NCI-H2227 treated with DMSO at 0.1 percent for 48 hours (cell line): Measurements from ENCODE around the gene RIPOR3.
A peak's percentile ranks its signal among the peaks of the same experiment; 100 is the strongest.

Experiments used
- DNase-seq: peaks from one replicate; lab custom pipeline; 2025; lab: John Stamatoyannopoulos, UW

The RIPOR3 gene

GRCh38 chr20:50690650-50691572, at the start of gene RIPOR3:
Gene RIPOR3, minus strand, starts transcription at chr20:50691542. Its CDS starts 414 bp downstream, at chr20:50691128.
- no peak for DNase-seq

DNA sequence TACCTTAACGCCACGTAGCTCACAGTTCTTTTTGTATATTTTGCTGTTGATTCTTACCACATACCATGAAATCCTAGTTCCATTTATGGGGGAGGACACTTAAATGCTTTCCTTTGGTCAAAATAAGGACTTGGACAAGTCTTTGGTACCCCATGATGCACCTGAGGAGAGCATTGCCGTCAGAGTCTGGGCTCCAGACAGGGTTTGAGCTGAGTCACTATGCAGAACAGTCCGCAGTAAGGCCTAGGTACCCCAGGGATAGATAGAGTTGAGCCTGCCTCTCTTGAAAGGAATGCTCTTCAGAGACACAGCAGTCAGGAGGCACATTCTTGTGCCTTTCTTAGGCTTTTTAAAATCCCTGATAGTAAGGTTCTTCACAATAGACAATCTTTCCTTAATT, 46.0 kb upstream of the RIPOR3 start:
- DNase-seq = no peak

DNA sequence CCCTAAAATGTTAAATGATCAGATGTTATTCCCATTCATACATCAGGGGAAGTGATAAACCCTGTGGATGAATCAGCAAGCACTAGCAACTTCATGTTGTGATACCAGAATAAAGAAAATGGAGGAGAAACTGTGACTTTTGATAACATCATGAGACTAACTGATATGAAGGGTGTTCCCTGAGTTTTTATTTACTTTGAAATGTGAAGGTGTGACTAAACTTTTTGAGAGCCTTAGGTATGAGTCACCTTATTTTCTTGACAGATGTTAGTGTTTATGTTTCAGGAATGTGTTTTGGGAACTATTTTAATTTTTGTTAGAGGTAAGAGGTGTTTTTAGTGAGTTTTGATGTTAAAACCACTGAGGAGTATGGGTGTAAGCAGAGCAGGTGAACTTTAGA, 44.5 kb upstream of the RIPOR3 start:
- DNase-seq = no peak

DNA sequence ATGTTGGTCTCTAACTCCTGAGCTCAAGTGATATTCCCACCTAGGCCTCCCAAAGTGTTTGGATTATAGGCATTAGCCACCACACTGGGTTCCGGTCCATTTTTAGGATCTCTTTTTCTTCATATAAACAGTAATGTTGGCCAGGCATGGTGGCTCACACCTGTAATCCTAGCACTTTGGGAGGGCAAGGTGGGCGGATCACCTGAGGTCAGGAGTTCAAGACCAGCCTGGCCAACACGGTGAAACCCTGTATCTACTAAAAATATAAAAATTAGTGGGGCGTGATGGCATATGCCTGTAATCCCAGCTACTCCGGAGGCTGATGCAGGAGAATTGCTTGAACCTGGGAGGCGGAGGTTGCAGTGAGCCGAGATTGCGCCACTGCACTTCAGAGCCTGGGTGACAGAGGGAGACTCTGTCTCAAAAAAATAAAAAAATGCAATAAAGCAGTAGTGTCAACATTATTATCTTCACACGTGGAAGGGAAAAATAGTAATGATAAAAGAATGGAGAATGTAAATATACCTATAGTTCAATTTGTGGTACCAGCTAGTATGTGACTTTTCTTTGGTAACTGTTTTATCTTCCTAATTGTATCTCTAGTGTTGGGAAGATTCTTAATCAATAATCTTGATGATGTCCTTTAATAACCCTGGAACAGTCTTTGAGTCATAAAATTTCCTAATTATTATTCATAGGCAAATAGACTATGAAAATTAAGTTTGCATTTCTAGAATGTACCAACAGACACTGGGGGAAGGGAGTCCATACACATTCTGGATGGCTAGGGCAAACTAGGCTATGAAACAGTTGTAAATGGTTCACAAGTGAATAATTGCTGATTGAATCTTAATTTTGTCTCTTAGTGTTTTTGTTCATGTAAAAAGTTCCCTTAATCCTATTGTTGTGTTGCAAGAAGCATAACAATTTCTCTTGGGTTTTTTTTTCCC, 43.7 kb upstream of the RIPOR3 start:
- no peak for DNase-seq

GRCh38 chr20:50733644-50734349, 42.5 kb upstream of the RIPOR3 start:
- DNase-seq = no peak

DNA sequence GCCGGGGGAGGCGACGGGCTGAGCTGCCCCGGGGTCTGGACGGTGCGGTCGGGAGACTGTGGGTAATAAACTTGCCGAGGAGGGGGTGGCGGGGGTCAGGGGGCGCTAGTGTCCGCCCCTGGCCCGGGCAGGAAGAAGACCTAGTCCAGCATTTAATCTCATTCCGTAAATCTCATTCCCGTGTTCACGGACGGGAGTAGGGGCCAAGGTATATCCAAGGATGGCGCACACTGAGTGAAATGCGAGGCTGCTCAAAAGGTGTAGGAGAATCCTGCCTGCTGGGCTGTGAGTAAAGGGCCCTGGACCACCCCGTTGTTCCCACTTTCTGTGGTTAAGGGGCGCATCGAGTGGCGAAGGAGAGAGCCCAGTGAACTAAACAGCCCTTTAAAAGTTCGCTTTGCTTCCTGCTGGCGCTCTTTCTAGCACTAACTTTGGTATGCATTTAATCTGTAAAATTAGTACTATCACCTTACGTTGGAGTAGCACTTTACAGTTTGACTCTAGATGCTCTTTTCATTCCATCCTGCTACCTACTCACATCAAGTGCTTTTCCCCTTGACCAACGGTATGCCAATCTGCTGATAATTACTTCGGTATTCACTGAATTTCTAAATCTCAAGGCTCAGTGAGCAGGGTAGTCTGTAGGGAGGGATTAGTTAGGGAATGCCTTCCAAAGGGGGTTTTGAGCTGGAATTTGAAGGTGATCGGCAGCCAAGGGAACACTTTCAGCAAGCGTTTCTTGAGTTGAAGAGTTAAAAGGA, 40.8 kb upstream of the RIPOR3 start:
- DNase-seq = no peak

DNA sequence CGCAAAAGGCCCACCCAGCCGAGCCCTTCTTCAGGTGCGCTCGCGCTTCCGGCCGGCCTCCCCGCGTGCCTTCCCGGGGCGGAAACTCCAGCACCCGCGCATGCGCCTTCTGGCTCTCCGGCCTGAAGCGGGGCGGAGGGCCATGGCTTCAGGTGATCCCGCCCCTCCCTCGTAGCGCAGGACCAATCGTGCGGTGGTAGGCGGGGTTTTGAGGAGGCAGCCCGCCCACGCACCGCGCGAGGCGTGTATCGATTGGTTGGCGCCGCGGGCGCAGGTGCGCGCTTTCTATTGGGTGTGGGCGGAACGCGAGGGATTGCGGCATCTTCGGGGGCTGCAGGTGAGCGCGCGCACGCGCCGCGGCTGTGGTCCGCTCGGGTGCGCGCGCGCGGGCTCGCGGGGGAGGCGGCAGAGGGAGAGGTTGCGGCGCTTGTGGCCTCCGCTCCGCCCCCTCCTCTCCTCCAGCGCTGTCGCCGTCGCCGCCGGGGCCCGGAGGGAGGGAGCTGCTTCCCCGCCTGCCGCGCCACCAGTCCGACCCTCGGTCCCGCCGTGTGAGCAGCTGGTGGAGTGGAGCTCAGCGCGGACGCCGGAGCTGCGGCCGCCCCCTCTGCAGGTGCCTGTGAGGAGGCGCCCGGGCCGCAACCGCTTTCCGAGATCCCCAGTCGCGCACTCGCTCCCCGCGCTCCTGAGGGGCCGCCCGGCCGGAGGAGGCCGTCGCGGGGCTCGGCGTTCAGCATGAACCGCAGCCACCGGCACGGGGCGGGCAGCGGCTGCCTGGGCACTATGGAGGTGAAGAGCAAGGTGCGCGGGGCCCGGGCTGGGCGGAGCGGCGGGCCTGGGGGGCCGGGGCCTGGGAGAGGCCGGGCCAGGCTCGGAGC, 40.0 kb upstream of the RIPOR3 start, which contains the start of gene PARD6B:
TSS of gene PARD6B (plus strand) at position 526 of the 875 bp plus-strand sequence. CDS start at position 733, 207 bp downstream.
- DNase-seq = peak; percentile 99

DNA sequence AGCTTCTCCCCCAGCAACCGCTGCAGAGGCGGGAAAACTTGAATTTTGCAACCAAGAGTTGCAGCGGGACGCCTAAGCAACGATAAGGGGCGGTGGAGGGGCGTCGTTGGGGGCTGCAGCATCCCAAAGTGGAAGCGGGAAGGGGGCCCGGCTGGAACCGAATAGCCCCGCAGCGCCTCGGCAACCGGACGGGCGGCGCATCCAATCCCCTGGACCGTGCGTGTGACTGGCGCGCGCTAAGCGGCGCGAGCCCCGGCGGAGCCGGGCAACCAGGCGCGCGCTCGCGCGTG, 39.4 kb upstream of the RIPOR3 start:
- DNase-seq = no peak

DNA sequence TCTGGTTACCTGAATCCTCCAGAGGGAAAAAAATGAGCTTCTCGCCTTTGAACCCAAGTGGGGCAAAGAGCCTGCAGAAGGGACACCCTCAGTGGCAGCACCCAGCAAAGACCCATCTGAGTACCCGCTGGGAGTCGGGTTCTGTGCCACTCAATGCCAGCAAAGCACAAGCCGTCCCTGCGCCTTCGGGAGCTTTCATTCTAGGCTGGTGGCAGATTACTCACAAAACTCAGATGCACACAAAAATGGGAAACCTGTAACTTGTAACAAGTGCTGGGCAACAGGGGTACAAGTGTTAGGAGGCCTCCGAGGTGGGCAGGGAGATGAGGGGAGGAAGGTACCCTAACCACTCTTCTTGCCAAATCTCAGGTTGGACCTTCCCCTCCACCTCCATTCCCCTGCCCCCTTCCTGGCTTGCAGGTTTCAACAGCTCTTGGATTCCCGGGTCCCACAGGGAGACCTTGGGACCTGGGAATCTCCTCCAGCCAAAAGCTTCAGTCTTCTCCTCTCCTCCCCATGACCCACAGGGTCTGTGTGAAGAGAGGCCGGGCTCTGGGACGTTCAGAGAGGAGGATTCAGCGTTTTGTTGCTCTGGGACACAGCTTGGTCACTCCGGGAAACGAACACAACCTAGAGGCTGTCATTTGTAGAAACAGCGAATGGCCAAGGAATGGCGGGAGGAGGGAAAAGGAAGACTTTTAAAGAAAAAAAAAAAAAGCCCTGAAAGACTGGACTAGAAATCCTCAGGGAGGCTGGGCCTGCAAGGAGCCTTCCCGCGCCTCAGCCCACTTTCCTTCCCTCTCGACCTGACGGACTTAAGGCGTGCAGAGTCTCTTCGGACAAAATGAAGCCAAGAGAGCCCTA, 38.8 kb upstream of the RIPOR3 start:
- DNase-seq = no peak

GRCh38 chr20:50728981-50729874, 37.9 kb upstream of the RIPOR3 start:
- no peak for DNase-seq

- peak; percentile 69 for DNase-seq
These were observed 37.2 kb upstream of the RIPOR3 start for GRCh38 chr20:50728486-50728980.

- peak; percentile 32 for DNase-seq
These were observed 36.6 kb upstream of the RIPOR3 start for GRCh38 chr20:50727792-50728485.

DNA sequence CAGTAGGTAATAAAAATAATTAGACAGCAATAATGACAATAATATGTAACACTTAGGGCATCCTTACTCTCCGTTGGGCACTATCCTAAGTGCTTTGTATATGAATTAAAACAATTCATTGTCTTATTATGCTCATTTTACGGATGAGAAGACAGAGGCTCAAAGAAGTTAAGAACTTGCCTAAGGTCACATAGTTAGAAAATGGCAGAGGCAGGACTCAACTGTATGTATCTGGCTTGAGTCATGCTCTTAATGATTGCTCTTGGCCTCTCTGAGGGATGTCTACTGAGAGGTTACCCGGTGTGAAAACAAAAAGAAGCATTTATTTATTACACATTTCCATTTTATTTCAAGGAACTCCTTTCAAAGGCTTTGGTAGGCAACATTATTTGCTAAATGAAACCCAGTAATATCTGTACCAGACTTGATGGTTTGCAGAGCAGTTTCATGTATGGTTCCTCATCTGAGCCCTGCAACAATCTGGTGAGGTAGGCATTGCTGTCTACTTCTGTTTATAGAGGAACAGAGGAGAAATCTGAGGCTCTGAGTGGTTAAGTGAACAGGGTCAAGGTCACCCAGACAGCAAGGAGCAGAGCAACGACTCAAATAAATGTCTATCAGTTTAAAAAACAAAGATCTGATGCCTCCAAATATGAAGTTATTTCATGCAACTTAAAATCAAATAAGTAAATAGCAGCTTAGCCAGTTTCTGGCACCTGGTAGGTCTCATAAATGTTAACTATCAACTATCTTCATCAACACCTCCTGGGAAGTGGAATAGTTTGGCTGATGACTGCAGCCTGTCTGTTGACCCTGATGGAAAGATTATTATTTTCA, 35.8 kb upstream of the RIPOR3 start:
- DNase-seq = peak; percentile 51

- no peak for DNase-seq
These were observed 34.3 kb upstream of the RIPOR3 start for GRCh38 chr20:50725724-50726005.

DNA sequence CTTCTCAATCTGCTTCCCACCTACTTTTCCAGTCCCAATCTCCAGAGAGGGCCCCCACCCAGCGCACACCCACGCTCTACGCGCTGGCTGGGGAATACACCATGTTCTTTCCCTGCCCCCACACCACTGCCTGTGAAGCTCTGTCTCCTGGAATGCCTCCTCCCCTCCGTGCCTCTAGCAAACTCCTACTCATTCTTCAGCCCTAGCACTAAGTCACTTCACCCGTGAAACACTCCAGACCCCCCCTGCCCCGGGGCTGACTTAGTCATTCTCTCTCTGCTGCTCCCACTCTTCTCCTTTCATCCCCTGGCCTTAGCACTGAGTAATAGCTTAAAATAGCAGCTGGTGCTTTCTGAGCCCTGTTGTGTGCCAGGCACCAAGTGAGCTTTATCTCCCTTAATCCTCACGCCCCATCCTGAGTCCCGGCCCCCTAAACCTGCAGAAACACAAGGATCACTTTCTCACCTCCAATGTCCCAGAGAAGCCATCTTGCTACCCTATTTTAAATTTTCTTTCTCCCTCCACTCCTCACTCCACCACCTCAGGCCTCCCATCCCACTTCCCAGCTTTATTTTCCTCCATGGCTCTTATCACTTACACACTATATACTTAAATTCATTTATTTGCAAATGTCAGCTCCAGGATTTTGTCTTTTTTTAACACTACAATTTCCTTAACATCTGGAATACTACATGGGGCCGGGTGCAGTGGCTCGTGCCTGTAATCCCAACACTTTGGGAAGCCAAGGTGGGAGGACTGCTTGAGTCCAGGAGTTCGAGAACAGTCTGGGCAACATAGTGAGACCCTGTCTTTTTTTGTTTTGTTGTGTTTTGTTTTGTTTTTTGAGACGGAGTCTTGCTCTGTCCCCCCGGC, 33.7 kb upstream of the RIPOR3 start:
- DNase-seq = no peak
